IPS-18a (cell line): ENCODE results near the gene PPIAL4G.
"Not testable (repeated sequence)": the region's sequence is repeated elsewhere in the genome, so short reads cannot be mapped to it uniquely, and the experiment has no call there.

ENCODE experiments used
- H3K27ac ChIP-seq: one replicate; pipeline ENCODE4 v1.5.1; 2013; ENCODE audit warnings: low read length
- H3K27me3 ChIP-seq: one replicate; pipeline ENCODE4 v1.6.1; 2013; ENCODE audit warnings: mild to moderate bottlenecking, low read length; ENCODE audit not compliant: control insufficient read depth, insufficient read depth
- H3K36me3 ChIP-seq: one replicate; pipeline ENCODE4 v1.6.1; 2013; ENCODE audit warnings: low read depth, low read length; ENCODE audit not compliant: control insufficient read depth
- H3K4me1 ChIP-seq: one replicate; pipeline ENCODE4 v1.6.1; 2013; ENCODE audit warnings: low read depth, low read length; ENCODE audit not compliant: control insufficient read depth
- H3K4me3 ChIP-seq: one replicate; pipeline ENCODE4 v1.5.1; 2013; ENCODE audit warnings: low read length
- H3K9ac ChIP-seq: one replicate; pipeline ENCODE4 v1.6.1; 2013; ENCODE audit warnings: mild to moderate bottlenecking, low read length, moderate library complexity
- H3K9me3 ChIP-seq: one replicate; pipeline ENCODE4 v1.6.1; 2013; ENCODE audit warnings: low read depth, low read length; ENCODE audit not compliant: control insufficient read depth

PPIAL4G gene

GRCh38 chr1:148483029-148483428, at the start of gene PPIAL4G:
PPIAL4G (minus strand) TSS chr1:148483302; CDS start chr1:148483252, 50 bp downstream.
- not testable (repeated sequence) for H3K27ac ChIP-seq, H3K9ac ChIP-seq, H3K4me3 ChIP-seq, H3K9me3 ChIP-seq, H3K27me3 ChIP-seq, H3K36me3 ChIP-seq, H3K4me1 ChIP-seq

GRCh38 chr1:148532158-148532557, 49.1 kb upstream of the PPIAL4G start:
- H3K9me3 ChIP-seq, H3K27ac ChIP-seq, H3K4me1 ChIP-seq, H3K36me3 ChIP-seq, H3K4me3 ChIP-seq, H3K27me3 ChIP-seq, H3K9ac ChIP-seq: not testable (repeated sequence)

GRCh38 chr1:148529101-148529567, 46.0 kb upstream of the PPIAL4G start:
- H3K9me3 ChIP-seq, H3K4me1 ChIP-seq, H3K27me3 ChIP-seq, H3K9ac ChIP-seq, H3K36me3 ChIP-seq, H3K27ac ChIP-seq: not testable (repeated sequence)
- peak overlapping the region; percentile 21 for H3K4me3 ChIP-seq

GRCh38 chr1:148528591-148528990, 45.5 kb upstream of the PPIAL4G start:
- not testable (repeated sequence) for H3K4me3 ChIP-seq, H3K36me3 ChIP-seq, H3K27me3 ChIP-seq, H3K9me3 ChIP-seq, H3K4me1 ChIP-seq, H3K9ac ChIP-seq, H3K27ac ChIP-seq

- H3K27ac ChIP-seq, H3K9me3 ChIP-seq, H3K4me3 ChIP-seq, H3K4me1 ChIP-seq, H3K27me3 ChIP-seq, H3K36me3 ChIP-seq, H3K9ac ChIP-seq: not testable (repeated sequence)
These were observed 43.5 kb upstream of the PPIAL4G start for GRCh38 chr1:148526587-148526986.

- H3K4me3 ChIP-seq, result not testable (repeated sequence)
These were observed 40.4 kb upstream of the PPIAL4G start for GRCh38 chr1:148523205-148524144.

GRCh38 chr1:148522561-148523204, 39.6 kb upstream of the PPIAL4G start:
- H3K9ac ChIP-seq, H3K36me3 ChIP-seq, H3K27ac ChIP-seq, H3K4me1 ChIP-seq, H3K9me3 ChIP-seq, H3K4me3 ChIP-seq, H3K27me3 ChIP-seq: not testable (repeated sequence)

More at GRCh38 chr1:148523205-148524144, 40.4 kb upstream of the PPIAL4G start:
- not testable (repeated sequence) for H3K9ac ChIP-seq, H3K27me3 ChIP-seq, H3K4me1 ChIP-seq, H3K36me3 ChIP-seq, H3K27ac ChIP-seq, H3K9me3 ChIP-seq

GRCh38 chr1:148522072-148522471, 39.0 kb upstream of the PPIAL4G start:
- not testable (repeated sequence) for H3K9ac ChIP-seq, H3K4me3 ChIP-seq, H3K4me1 ChIP-seq, H3K27me3 ChIP-seq, H3K36me3 ChIP-seq, H3K9me3 ChIP-seq, H3K27ac ChIP-seq

GRCh38 chr1:148514310-148514709, 31.2 kb upstream of the PPIAL4G start:
- H3K27me3 ChIP-seq, H3K4me3 ChIP-seq, H3K9me3 ChIP-seq, H3K36me3 ChIP-seq, H3K27ac ChIP-seq, H3K4me1 ChIP-seq, H3K9ac ChIP-seq: not testable (repeated sequence)

- not testable (repeated sequence) for H3K27me3 ChIP-seq, H3K9ac ChIP-seq, H3K4me1 ChIP-seq, H3K9me3 ChIP-seq, H3K36me3 ChIP-seq, H3K4me3 ChIP-seq, H3K27ac ChIP-seq
These were observed 29.6 kb upstream of the PPIAL4G start for GRCh38 chr1:148512571-148513184.

- H3K9ac ChIP-seq, H3K9me3 ChIP-seq, H3K27ac ChIP-seq, H3K4me3 ChIP-seq, H3K27me3 ChIP-seq, H3K4me1 ChIP-seq, H3K36me3 ChIP-seq: not testable (repeated sequence)
These were observed 10.8 kb upstream of the PPIAL4G start for GRCh38 chr1:148493933-148494332.
